HG02938 (cell line): ENCODE data around the gene TNS1.

Source experiments
- ATAC-seq: cut with Tn5 transposase; IDR thresholded peaks from one replicate; pipeline ENCODE4 v1.9.1; 2021; ENCODE audit warnings: mild to moderate bottlenecking, moderate library complexity; ENCODE audit not compliant: unreplicated experiment

TNS1 gene

DNA sequence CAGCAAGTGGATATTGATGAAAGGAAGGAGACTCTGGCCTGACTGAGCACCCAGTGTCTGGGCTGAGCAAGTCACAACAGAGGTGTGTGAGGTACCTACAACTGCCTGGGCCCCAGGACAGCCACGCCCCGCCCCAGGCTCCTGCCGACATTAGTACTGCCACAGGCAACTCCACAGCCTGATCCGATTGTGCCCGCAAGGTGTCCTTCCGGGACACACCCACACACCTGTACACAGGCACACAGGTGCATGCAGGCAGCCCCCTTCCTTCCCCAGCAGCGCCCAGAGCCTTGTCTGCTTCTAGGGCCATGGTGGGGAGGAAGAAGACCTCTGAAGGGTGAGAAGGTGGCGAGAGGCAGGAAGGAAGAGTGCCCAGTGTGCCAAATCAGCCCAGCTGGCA, 83.6 kb downstream of the TNS1 start:
- ATAC-seq = no peak

DNA sequence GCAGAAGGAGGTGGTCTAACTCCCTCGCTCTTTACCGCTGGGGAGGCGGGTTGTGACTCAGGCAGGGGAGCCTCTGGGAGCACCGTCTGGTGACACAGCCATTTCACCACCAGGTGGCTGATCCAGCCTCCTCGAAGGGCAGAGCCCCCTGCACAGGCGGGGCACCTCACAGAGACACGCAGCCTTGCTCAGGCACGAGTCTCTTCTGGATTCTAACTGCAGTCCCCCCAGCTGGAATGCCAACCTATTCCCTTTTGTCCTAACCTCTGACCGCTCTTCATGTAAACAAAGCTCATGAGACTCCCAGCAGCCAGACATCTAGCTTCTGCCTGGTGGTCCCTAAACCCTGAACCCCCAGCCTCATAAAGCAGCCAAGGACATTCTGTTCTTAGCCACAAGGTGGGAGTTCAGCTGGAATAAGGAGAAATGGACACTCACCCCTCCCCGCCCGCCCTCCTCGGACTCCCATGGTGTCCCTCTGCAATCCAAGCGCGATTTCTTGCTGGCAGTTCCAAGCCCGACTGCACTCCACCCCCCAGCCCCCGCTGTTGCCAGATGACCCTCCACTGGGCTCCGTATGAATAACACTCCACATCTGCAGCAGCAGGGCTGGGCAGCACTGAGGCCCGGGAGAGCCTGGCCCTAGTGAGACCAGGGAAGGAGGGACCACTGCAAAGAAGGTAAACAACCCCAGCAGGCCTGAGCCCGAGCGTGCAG, 84.3 kb downstream of the TNS1 start:
- ATAC-seq = no peak

DNA sequence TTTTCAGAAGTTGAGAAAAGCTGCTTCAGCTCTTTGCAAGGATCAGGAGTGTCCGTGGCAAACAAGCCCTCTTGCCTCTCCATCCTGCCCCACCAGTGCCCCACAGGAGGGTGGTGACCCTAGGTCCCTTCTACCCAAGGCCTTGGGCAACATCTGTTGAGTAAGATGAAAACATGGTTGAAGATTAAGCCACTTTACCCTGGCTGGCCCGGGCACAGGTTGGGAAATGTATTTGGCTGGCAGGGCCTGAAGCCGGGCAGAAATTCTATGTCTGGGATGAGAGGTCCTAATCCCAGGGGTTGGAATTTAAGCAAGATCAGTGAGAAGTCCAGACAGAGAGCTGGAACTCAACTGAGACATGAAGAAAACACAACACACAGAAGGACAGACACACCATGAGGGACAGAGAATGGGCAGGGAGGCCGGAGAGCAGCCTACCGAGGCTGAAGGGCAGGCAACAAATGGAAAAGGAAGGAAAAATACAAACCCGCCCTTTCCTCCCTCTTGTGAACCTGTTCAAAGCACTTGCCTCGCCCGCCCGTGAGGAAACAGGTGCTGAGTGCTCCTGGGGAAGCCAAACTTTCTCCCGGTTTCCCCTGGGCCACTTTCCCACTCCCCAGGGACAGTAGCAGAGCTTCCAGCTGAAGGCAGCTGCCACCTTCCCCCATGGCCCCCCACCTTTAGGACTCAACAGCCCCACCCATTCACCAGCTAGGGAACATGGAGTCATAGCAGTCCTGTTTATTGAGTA, 86.1 kb downstream of the TNS1 start:
- no peak for ATAC-seq

DNA sequence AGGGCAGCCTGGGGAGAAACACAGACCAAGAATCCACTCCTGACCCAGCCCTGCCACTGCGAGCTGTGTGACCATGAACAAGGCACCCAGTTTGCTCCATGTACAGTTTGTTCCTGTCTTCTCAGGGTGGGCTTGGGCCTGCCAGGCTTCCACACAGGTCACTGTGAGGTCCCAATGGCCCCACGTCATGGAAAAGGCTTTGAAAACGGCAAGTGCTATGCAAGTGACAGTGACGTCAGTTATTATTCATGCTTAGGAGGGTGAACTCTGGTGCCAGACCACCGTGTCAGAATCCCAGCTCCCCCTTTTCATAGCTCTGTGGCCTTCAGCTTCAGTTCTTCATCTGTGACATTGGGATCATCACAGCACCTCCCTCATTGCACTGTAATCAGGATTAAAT, 87.1 kb downstream of the TNS1 start:
- ATAC-seq = no peak

DNA sequence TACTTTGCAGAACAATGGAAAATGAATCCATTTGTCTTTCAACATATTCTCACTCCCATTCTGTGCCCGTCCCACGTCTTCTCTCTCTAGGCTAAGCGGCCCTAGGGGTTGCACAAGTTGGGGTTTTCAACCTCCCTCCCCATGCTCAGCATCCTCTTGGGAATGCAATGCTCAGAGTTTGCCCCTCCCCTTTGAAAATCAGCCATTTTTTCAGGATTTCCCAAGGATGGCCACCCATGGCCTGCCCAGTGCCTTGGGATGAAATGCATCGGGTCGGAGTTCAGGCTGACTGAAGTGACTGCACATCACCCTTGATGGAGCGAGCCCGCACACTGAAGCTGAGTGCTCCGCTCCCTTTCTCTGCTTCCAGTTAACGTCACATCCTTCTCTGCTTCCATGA, 87.9 kb downstream of the TNS1 start:
- ATAC-seq = no peak

DNA sequence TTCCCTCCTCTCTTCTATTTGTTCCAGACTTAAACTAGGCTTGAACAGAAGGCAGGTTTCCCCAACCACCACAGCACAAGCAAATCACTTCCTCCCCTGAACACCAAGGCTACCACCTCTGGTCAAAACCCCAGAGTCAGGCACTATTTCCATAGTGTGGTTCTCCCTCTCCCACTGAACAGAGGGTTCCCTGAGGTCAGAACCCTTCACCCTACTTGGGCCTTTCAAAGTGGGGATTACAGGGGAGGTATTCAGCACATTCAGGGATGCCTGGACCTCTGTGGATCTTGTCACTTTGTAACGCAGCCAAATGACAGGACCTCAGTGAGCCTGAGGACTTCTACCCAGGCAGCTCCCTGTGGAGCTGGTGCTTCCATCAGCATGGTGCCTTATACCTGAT, 88.7 kb downstream of the TNS1 start:
- ATAC-seq = no peak

DNA sequence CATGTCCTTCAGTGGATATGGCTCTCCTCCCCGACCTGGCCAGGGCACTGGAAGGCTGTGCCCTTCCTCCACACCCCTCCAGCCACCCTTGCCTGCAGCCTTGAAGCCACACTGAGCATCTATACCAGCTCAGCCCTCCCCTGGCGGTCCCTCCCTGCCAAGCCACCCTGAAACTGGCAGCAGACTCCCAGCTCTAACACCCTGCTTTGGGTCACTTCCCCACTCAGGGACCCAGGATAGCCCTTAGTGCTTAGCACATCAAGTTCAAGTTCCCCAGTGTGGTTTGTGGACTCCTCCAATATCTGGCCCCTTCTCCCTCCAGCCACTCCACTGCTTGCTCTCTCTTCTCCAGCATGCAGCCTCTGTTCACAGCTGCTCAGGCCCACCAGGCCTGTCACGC, 89.4 kb downstream of the TNS1 start:
- ATAC-seq = no peak

DNA sequence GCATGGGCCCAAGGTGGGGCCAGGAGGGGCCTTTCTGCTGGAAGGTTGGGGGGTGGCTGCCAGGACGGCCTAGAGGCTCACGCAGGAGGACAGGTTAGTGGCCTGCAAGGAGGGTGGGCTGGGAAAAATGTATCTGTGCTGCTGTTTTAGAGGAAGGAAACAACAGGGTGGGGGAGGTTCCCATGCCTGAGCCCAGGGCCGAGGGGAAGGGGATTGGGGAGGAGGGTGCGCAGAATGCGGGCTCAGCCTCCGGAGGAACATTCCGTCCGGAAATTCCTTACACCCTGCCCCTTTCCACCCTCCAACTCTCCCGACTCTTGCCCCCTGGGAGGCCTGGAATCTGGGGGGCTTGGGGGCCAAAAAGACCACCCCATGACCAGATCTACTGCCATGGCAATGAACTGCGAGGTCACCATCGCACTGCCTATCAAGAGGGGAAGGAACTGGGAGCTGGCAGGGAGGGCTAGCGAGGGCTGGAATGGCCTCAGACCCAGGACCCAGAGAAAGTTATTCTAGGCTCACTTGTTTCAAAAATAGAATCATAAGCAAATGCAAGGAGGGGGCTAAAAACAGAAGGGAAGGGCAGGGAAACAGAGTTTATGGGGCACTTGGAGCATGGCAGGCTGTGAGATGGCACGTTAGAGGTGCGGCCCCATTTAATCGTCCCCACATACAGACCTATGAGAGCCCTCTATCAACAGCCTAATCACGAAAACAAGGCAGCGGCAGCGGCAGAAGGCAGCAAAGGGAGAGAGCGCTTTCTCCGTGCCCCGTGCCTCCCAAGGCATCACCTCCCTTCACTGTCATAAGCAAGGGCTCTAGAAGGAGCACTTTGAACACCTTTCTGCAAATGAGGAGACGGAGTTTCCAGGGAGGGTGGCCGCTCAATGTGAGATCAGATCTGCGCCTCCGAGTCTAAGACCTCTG, 90.4 kb downstream of the TNS1 start:
- no peak for ATAC-seq

DNA sequence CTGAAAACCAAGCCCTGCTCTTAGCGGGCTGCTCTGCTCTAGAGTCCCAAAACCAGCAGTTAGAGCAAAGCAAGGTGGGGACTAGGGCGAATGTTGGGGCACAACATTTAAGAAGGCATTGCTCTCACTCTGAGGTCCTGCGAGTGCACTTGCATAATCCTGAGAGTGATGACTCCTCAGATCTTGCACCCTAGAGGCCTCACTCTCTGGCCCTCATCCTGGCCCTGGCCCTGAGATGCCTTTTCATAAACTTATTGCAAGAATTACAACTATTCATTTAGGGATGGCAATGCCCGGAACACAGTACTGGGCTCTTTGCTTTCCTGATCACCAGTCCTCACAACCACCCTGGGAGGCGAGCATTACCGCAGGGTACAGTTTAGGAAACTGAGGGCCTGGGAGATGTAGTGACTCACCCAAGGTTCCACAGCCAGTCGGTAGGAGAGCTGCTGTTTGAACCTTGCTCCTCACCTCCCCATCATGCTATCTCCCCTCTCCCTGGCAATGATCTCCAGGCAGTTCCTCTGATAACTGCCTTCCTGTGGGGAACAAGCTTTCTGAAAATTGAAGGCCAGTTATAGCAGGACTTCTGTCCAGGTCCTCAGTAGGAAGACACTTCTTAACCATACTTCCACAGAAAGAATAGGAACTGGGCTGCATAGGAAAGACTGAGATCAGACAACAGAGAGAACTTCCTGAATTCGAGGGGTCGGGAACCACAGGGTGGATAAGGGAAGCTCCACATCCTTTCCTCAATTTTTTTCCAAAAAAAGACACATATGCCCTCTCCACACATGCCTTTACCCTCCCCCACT, 91.3 kb downstream of the TNS1 start:
- ATAC-seq = no peak

DNA sequence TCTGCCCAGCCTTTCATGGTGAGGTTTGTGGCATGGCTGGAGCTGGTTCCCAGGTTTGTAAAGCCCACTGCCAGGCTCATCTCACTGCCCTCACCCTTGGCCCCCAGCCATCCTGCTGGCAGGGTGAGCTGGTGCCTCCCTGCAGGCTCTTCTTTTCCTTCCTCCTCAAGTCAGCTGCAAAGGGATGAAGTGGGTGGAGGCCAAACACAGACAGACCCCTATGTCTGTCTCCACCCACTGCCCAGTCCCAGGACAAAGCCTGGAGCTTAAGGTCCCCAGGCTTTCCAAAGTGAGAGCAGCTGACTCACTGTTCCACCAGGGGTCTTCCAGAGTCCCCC, 92.0 kb downstream of the TNS1 start:
- no peak for ATAC-seq

DNA sequence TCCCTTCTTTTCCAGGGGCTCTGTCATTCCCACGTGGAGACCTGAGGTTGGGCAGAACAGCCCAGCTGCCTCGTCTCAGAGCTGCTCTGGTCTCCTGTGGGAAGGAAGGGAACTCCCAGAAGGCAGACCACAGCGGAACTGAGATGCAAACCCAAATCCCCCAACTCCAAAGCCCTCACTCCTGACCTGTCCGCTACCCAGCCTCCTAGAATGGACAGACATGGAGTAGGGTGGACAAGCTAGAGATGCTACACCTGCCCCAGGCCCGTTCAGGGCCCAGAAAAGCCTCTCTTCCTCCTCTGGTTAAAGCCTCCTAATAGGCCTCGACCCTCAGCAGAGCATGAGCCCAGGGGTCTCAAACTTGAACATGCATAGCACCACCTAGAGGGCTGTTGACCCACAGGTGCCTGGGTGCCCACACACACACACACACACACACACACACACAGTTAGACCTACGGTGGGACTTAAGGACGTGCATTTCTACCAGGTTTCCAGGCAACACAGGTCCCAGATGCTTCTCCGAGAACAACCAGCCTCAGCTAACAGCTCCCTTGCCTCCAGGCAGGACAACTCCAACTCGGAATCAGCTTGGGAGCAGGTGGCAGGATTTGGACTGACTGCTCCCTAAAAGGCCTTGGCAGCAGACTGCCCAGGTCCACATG, 93.5 kb downstream of the TNS1 start:
- ATAC-seq = no peak

DNA sequence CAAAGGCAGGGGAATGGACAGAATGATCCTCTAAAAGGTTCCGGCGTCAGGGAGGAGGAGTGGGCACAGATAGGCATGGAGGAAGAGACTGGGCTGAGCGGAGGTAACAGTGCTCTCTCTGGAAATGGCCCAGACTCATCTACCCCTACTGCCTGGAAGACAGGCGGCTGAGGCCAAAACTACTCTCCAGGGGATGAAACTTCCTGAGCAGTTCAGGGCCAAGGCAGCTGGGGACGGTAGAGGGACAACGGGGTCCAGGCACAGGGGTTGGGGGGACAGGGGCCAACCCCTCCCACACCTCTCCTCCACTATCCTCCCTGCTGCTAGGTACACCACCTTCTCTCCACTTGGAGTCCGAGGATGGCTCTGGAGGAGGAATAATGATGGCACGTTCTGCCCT, 94.3 kb downstream of the TNS1 start:
- ATAC-seq = no peak

DNA sequence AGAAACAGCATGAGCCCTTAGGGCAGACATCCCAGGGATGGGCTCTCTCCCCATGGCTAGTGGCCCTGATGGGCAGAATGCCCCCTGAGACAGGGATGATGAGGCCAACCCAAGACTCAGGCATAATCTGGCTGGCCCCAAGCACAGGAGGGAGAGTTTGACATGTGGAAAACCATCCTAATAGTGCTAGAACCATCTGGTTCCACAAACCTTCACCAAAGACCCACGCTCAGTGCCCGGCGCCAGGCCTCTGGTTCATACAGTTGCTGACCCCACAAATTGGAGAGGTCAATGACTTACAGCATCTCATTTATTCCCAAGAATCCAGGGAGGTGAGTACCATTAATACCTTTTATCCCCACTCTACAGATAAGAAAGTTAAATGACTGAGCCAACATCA, 95.5 kb downstream of the TNS1 start:
- ATAC-seq = no peak

DNA sequence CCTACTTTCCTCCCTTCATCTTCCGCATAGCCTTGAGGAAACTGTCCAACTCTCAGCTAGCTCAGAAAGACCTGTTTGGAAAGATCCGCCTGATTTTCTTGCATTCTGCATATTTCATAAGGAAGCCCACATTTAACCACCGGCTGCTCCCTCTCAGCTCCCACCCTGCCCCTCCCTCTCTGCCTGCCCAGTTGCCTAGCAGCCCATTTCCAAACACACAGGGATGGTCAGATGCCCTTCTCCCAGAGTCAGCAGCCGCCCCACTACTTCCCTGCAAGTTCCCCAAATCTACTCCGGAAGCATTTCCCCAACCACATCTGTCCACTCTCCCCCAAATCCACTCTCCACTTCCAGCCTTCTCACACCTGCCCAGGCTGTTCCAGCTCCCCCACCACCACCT, 96.0 kb downstream of the TNS1 start:
- ATAC-seq = no peak

DNA sequence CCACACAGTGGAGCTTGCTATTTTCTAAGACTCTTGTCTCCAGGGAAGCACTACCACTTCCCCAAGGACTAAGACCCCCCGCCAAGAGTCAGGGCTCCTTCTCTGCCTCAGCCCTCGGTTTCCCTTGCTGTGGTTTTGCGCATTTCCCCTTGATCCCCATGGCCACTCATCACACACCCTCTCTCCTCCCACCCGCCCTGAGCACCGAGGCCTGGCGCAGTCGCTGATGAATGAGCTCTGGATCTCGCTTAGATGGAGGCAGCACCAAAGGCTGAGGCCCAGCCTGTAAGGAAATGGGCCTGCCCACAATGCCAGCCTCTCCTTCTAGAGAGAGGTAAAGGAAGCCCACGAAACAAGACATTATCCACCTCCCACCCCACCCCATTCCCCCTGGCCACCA, 96.9 kb downstream of the TNS1 start:
- no peak for ATAC-seq

DNA sequence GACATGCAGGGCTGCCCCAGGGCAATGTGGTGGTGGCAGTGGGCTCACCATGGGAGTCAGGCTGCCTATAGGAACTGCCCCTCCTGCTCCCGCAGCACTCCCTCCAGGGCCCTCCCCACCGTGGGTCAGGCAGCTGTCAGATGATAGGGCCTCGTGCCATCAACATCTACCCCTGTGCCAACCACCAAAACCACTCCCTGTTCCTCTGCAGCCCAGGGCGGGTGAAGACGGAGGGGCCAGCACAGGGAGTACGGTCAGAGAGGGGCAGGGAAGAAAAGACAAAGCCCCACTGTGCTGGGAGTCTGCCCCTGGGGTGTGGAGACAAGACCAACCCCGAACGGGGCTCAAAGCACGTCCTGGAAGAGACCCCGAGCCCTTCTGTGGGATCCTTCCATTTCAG, 97.4 kb downstream of the TNS1 start:
- no peak for ATAC-seq

DNA sequence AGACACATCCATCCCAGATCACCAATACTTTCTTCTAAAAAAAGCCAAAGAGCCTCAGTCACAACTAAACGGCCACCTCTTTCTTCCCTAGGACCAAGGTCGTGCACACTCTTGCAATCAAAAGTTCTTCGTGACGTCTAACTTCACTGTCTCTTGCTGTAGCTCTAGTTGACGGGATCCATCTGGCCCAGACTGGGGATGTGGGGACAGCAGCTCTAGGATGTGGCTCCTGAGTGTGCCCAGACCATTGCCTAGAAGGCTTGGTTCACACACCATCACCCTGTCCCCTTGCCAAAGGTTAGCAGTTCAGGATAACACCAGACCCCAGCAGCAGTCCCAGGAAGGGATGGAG, 98.2 kb downstream of the TNS1 start:
- no peak for ATAC-seq

DNA sequence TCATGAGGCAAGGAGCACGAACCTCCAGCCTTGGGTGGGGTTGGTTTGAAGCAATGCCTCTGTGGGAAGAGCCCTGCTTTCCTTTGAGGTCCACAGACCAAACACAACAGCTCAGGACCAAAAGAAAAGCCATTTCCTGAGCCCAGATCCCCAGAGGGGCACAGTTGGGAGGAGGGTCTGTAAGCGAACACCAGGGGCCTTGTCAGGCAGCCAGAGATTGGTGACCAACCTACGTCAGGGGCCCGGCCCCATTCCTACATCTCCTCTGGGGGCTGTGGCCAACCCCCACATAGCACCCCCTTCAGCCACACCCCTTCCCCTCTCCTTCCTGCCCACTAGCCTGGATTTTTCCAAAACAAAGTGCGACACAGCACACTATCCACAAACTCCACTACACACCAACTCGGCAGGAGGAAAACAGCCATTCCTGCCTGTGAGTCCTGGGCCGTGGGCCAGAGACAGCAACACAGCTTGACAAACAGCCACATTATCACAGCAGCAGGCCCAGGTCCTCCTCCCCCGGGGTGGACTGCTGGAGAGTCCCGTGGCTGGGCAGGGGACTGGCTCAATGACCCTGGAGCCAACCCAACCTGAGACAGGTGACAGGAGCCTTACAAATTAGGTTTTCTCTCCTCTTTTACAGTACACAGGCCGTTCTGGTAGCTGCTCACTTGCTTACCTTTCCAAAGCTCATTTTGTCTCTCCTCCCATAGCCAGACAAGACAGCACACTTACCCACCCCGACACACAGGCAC, 98.8 kb downstream of the TNS1 start:
- ATAC-seq = no peak

DNA sequence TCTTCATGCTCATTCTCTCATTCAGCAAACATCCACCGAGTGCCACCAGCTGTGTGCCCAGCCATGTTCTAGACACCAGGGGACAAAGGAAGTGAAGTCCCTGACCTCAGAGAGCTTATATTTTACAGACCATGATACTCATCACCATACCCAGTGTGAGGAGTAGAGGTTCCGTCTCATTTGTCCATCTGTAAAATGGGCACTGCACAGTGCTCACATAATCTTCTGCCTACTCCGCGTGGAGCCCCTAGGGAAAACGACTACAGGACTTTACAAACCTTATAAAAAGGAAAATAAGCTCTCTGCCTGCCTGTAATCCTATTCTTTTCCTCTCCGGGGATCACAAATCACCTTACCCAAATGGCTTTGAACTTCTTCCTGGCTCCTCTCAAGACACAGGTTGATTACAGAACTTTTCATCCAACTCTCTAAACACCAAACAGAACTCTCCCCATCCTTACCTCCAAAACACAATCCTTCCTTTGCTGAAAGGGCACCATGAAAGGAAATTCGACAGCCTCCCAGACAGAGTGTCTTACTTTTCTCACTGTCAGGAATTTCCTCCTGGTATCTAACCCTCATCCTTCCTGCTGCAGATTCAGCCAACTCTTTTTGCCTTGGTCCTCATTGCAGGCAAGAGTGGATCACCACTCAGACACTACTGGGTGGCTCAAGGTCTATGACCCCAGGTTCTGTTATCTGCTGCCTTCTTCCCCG, 99.5 kb downstream of the TNS1 start:
- no peak for ATAC-seq
